NCI-H146 treated with DMSO at 0.1 percent for 48 hours (cell line): ENCODE results near the gene DAB2.

Experiments used
- DNase-seq: peaks from one replicate; lab custom pipeline; 2025; ENCODE audit not compliant: unreplicated experiment; lab: John Stamatoyannopoulos, UW

DAB2 gene

GRCh38 chr5:39448506-39449128 is 23.8 kb upstream of the DAB2 start:
- no peak for DNase-seq

- DNase-seq = no peak
Measured at GRCh38 chr5:39447968-39448367, 23.2 kb upstream of the DAB2 start.

- no peak for DNase-seq
Measured at GRCh38 chr5:39447059-39447458, 22.3 kb upstream of the DAB2 start.

GRCh38 chr5:39446231-39446630 is 21.5 kb upstream of the DAB2 start:
- no peak for DNase-seq

- no peak for DNase-seq
Measured at GRCh38 chr5:39443911-39444310, 19.1 kb upstream of the DAB2 start.

- no peak for DNase-seq
Measured at GRCh38 chr5:39442991-39443390, 18.2 kb upstream of the DAB2 start.

GRCh38 chr5:39441838-39442237 is 17.1 kb upstream of the DAB2 start:
- no peak for DNase-seq

GRCh38 chr5:39440958-39441624 is 16.3 kb upstream of the DAB2 start:
- no peak for DNase-seq

GRCh38 chr5:39440192-39440957 is 15.6 kb upstream of the DAB2 start:
- DNase-seq = no peak

- no peak for DNase-seq
Measured at GRCh38 chr5:39439582-39440162, 14.9 kb upstream of the DAB2 start.

- no peak for DNase-seq
Measured at GRCh38 chr5:39437467-39437866, 12.7 kb upstream of the DAB2 start.

- no peak for DNase-seq
Measured at GRCh38 chr5:39433848-39434247, 9.1 kb upstream of the DAB2 start.

GRCh38 chr5:39432696-39433530 is 8.1 kb upstream of the DAB2 start:
- DNase-seq = no peak

- DNase-seq = no peak
Measured at GRCh38 chr5:39430461-39430860, 5.7 kb upstream of the DAB2 start.

GRCh38 chr5:39428640-39429039 is 3.9 kb upstream of the DAB2 start:
- no peak for DNase-seq

GRCh38 chr5:39427633-39428032 is 2.9 kb upstream of the DAB2 start:
- no peak for DNase-seq

- no peak for DNase-seq
Measured at GRCh38 chr5:39427229-39427628, 2.4 kb upstream of the DAB2 start.

- DNase-seq = no peak
Measured at GRCh38 chr5:39426746-39427105, 1.9 kb upstream of the DAB2 start.

GRCh38 chr5:39426051-39426745 is 1.4 kb upstream of the DAB2 start:
- DNase-seq = no peak

- no peak for DNase-seq
Measured at GRCh38 chr5:39423331-39423751, 1.4 kb downstream of the DAB2 start.
